ENCODE data around the gene CYTH3. TPM values are rescaled to one million over a fixed set of nuclear protein-coding genes. Genes with fewer than 3 reads are reported as not detected.
"Not testable (repeated sequence)": the region's sequence is repeated elsewhere in the genome, so short reads cannot be mapped to it uniquely, and the experiment has no call there.

Gene CYTH3
- total and polyA plus RNA-seq, 2 of the 13 experiments (the other 11 are each of a cell fraction or from before 2014, with no cell fraction given): 3.1 to 3.8 TPM

DNA sequence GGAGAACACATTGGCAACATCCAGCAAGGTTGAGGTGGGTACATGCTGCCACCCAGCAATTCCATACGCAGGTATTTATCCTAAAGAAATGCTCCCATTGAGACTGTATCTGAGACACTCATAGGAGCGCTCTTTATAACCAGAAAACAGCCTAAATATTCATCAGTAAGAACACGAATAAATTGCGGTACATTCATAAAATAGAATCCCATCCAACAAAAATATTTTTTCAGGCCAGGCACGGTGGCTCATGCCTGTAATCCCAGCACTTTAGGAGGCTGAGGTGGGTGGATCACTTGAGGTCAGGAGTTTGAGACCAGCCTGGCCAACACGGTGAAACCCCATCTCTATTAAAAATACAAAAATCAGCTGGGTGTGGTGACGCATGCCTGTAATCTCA lies 81.9 kb downstream of the CYTH3 start:
- H3K79me2 ChIP-seq (ENCODE audit: insufficient read depth, low read length); ATAC-seq; H3K27me3 ChIP-seq (ENCODE audit: control insufficient read depth in 1 of 2, insufficient read depth in 2 of 2, low read length in 2 of 2); intact Hi-C loops (cut with micrococcal nuclease; ENCODE audit: unreplicated experiment); H3K4me3 ChIP-seq (replicated peaks in 1 of 3; ENCODE audit: insufficient read depth in 1 of 3, low read depth in 2 of 3, low read length in 3 of 3); H2AFZ ChIP-seq (ENCODE audit: low read length); H3K36me3 ChIP-seq (replicated peaks in 1 of 2; ENCODE audit: control insufficient read depth in 1 of 2, insufficient read depth in 2 of 2, low read length in 2 of 2); H3K4me1 ChIP-seq (ENCODE audit: insufficient read depth, low read length); H4K20me1 ChIP-seq (ENCODE audit: insufficient read depth, low read length); FAIRE-seq; H3K9ac ChIP-seq (ENCODE audit: insufficient read depth, low read depth, low read length); POLR2A ChIA-PET; BruUV-seq (replicated peaks); in situ Hi-C loops (cut with HindIII; ENCODE audit: extremely low pct_ligation_motif_present, low pct_unique_long_range_greater_than_20kb); H3K4me2 ChIP-seq (ENCODE audit: low read depth, low read length); DNase-seq (ENCODE audit: low spot score); H3K9me3 ChIP-seq (ENCODE audit: low read length); CTCF ChIA-PET (ENCODE audit: low intra/inter-chr PET ratio, low total read pairs); H3K27ac ChIP-seq (ENCODE audit: extremely low read length, insufficient read depth, low read length): not testable (repeated sequence)
- WGBS (ENCODE audit: low lambda C conversion rate): 90% methylated on average over 7 of the region's 7 CpGs

DNA sequence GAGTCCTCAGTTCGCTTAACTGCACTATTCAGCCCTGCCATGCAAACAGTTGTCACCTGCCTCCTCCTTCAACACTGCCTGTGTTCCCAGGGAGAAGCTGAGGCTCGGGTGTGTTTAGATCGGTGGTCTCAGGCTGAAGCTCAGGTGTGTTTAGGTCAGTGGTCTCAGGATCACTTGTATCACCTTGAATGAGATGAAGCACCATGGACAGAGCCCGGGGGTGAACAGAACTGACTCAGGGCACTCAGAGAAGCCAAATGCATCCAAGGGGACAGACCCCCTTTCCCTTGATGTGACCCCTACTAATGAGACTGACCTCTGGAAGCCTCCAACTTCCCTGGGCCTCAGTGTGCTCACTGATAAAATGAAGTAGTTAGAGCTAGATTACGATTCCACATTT lies 84.0 kb downstream of the CYTH3 start:
- TF ChIP-seq ZNF747 (CRISPR knock-in tag; IDR thresholded peaks at IDR 0.05; ENCODE audit: borderline replicate concordance): no peak
- TF ChIP-seq REST (IDR thresholded peaks at IDR 0.05; ENCODE audit: borderline replicate concordance in 1 of 2, low read depth in 1 of 2, low read length in 2 of 2): peak; percentile 8 to 85
- no peak for TF ChIP-seq MEIS2 (CRISPR knock-in tag; IDR thresholded peaks at IDR 0.05)
- no peak for TF ChIP-seq SRSF4 (IDR thresholded peaks at IDR 0.05; ENCODE audit: low read depth, low read length, poor library complexity, severe bottlenecking)
- TF ChIP-seq MBD4 (IDR thresholded peaks at IDR 0.05; ENCODE audit: borderline replicate concordance, low read length): no peak
- TF ChIP-seq, protein P1, sequence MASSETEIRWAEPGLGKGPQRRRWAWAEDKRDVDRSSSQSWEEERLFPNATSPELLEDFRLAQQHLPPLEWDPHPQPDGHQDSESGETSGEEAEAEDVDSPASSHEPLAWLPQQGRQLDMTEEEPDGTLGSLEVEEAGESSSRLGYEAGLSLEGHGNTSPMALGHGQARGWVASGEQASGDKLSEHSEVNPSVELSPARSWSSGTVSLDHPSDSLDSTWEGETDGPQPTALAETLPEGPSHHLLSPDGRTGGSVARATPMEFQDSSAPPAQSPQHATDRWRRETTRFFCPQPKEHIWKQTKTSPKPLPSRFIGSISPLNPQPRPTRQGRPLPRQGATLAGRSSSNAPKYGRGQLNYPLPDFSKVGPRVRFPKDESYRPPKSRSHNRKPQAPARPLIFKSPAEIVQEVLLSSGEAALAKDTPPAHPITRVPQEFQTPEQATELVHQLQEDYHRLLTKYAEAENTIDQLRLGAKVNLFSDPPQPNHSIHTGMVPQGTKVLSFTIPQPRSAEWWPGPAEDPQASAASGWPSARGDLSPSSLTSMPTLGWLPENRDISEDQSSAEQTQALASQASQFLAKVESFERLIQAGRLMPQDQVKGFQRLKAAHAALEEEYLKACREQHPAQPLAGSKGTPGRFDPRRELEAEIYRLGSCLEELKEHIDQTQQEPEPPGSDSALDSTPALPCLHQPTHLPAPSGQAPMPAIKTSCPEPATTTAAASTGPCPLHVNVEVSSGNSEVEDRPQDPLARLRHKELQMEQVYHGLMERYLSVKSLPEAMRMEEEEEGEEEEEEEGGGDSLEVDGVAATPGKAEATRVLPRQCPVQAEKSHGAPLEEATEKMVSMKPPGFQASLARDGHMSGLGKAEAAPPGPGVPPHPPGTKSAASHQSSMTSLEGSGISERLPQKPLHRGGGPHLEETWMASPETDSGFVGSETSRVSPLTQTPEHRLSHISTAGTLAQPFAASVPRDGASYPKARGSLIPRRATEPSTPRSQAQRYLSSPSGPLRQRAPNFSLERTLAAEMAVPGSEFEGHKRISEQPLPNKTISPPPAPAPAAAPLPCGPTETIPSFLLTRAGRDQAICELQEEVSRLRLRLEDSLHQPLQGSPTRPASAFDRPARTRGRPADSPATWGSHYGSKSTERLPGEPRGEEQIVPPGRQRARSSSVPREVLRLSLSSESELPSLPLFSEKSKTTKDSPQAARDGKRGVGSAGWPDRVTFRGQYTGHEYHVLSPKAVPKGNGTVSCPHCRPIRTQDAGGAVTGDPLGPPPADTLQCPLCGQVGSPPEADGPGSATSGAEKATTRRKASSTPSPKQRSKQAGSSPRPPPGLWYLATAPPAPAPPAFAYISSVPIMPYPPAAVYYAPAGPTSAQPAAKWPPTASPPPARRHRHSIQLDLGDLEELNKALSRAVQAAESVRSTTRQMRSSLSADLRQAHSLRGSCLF (CRISPR knock-in tag; IDR thresholded peaks at IDR 0.05; ENCODE audit: borderline replicate concordance): no peak
- TF ChIP-seq, protein P2, sequence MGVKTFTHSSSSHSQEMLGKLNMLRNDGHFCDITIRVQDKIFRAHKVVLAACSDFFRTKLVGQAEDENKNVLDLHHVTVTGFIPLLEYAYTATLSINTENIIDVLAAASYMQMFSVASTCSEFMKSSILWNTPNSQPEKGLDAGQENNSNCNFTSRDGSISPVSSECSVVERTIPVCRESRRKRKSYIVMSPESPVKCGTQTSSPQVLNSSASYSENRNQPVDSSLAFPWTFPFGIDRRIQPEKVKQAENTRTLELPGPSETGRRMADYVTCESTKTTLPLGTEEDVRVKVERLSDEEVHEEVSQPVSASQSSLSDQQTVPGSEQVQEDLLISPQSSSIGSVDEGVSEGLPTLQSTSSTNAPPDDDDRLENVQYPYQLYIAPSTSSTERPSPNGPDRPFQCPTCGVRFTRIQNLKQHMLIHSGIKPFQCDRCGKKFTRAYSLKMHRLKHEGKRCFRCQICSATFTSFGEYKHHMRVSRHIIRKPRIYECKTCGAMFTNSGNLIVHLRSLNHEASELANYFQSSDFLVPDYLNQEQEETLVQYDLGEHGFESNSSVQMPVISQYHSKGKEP (CRISPR knock-in tag; IDR thresholded peaks at IDR 0.05): no peak
- ATAC-seq (no peak), DNase-seq (ENCODE audit: low spot score) (no peak), FAIRE-seq (no peak)
- no peaks in the 10 kb centered on the region for H3K79me2 ChIP-seq (ENCODE audit: insufficient read depth, low read length)
- no peaks in the 10 kb centered on the region; a peak in 1 of 5 replicates for H3K36me3 ChIP-seq (replicated peaks in 1 of 2; ENCODE audit: control insufficient read depth in 1 of 2, insufficient read depth in 2 of 2, low read length in 2 of 2)
- in situ Hi-C loops (cut with HindIII; ENCODE audit: extremely low pct_ligation_motif_present, low pct_unique_long_range_greater_than_20kb) (no loop called here), intact Hi-C loops (cut with micrococcal nuclease; ENCODE audit: unreplicated experiment) (no loop called here)
- H3K4me1 ChIP-seq (ENCODE audit: insufficient read depth, low read length): no peaks in the 10 kb centered on the region
- H3K27ac ChIP-seq (ENCODE audit: extremely low read length, insufficient read depth, low read length): no peak overlapping the region
- BruUV-seq (replicated peaks): no TSS peak
- H3K9ac ChIP-seq (ENCODE audit: insufficient read depth, low read depth, low read length): no peak overlapping the region
- POLR2A ChIA-PET: no interaction called here
- no peak overlapping the region for H2AFZ ChIP-seq (ENCODE audit: low read length)
- H3K9me3 ChIP-seq (ENCODE audit: low read length): no peaks in the 10 kb centered on the region
- no peak overlapping the region for H3K4me2 ChIP-seq (ENCODE audit: low read depth, low read length)
- CTCF ChIA-PET (ENCODE audit: low intra/inter-chr PET ratio, low total read pairs): no interaction called here
- H3K4me3 ChIP-seq (replicated peaks in 1 of 3; ENCODE audit: insufficient read depth in 1 of 3, low read depth in 2 of 3, low read length in 3 of 3): no peak overlapping the region
- WGBS (ENCODE audit: low lambda C conversion rate): 75% methylated on average over 4 of the region's 5 CpGs
- no peaks in the 10 kb centered on the region for H3K27me3 ChIP-seq (ENCODE audit: control insufficient read depth in 1 of 2, insufficient read depth in 2 of 2, low read length in 2 of 2)
- no peaks in the 10 kb centered on the region for H4K20me1 ChIP-seq (ENCODE audit: insufficient read depth, low read length)
